Thyroid gland (tissue), 4 donors: Measurements from ENCODE around the gene DIP2C. TPM values are rescaled to one million over a fixed set of nuclear protein-coding genes. Genes with fewer than 3 reads are reported as not detected.

Experiments
- DNase-seq, 2 donors: peaks; one replicate each; pipeline ENCODE4 v3.0.0-alpha.2; 2019
- H3K27ac ChIP-seq, 3 donors: fragments of 200-600 bp; sonication (generic); 1 replicate in 2 of 3; 2 replicates in 1 of 3; pipeline ENCODE4 v1.5.1; 2016 to 2019; ENCODE audit warnings: mild to moderate bottlenecking in 1 of 3, moderate library complexity in 1 of 3
- H3K27me3 ChIP-seq: fragments of 200-600 bp; sonication (generic); one replicate; pipeline ENCODE4 v1.5.1; 2019
- H3K36me3 ChIP-seq, 2 donors: fragments of 200-600 bp; sonication (generic); one replicate each; pipeline ENCODE4 v1.5.1; 2016 to 2019
- H3K4me1 ChIP-seq, 2 donors: fragments of 200-600 bp; sonication (generic); one replicate each; pipeline ENCODE4 v1.5.1; 2017 to 2019
- H3K4me3 ChIP-seq, 3 donors: fragments of 200-600 bp; sonication (generic); replicated peaks in 1 of 3; 1 replicate in 2 of 3; 2 replicates in 1 of 3; pipeline ENCODE4 v1.5.1; 2016; ENCODE audit warnings: mild to moderate bottlenecking in 1 of 3
- H3K9me3 ChIP-seq: fragments of 200-600 bp; sonication (generic); one replicate; pipeline ENCODE4 v1.5.1; 2017
- CTCF ChIP-seq, 6 experiments: fragments of 200-600 bp in 3 of 6; fragments of 450-650 bp in 3 of 6; sonication (generic) in 3 of 6; IDR thresholded peaks; one replicate each; pipeline ENCODE4 v1.5.1; 2016 to 2019; ENCODE audit warnings: antibody characterized with exemption in 6 of 6, mild to moderate bottlenecking in 2 of 6, inconsistent platforms in 1 of 6, moderate library complexity in 1 of 6
- POLR2A ChIP-seq, 2 donors: fragments of 450-650 bp; IDR thresholded peaks; one replicate each; pipeline ENCODE4 v1.6.1; 2017; ENCODE audit warnings: antibody characterized with exemption in 2 of 2, mild to moderate bottlenecking in 2 of 2, moderate library complexity in 1 of 2
- WGBS, 2 donors: methylation state at CpG; one replicate each; pipeline ENCODE4 v1.1.5; 2017; 5-methylcytosine and 5-hydroxymethylcytosine counted together
- intact Hi-C: fragments of 100-400 bp; cut with DNase I; formaldehyde crosslinking; loops from one replicate; pipeline ENCODE4 v1.15.1; 2023
- total RNA-seq, 4 donors: library from RNA; depleted of rRNA; stranded (reverse); fragments of >200 nt; gene quantifications; one replicate each; pipeline ENCODE4 v1.2.3, GENCODE V29; 2016

DIP2C gene
- total RNA-seq, 4 donors from 2014 or later: 11.4 to 14.6 (median 12.3) TPM

GRCh38 chr10:297567-297966 is 391.9 kb downstream of the DIP2C start:
- no peak overlapping the region for H3K4me3 ChIP-seq
- no peaks in the 10 kb centered on the region for H3K27me3 ChIP-seq
- no peaks in the 10 kb centered on the region for H3K36me3 ChIP-seq
- WGBS, 2 donors: 65 to 83% methylated on average over 6 of the region's 6 CpGs
- H3K27ac ChIP-seq: no peak overlapping the region
- intact Hi-C loops: no loop called here
- TF ChIP-seq CTCF (IDR thresholded peaks at IDR 0.05): no peak
- TF ChIP-seq POLR2A (IDR thresholded peaks at IDR 0.05): no peak
- DNase-seq: no peak
- no peaks in the 10 kb centered on the region for H3K4me1 ChIP-seq
- no peaks in the 10 kb centered on the region for H3K9me3 ChIP-seq

GRCh38 chr10:293636-294035 is 395.8 kb downstream of the DIP2C start:
- H3K27me3 ChIP-seq: no peaks in the 10 kb centered on the region
- WGBS, 2 donors: 87 to 90% methylated on average over 4 of the region's 4 CpGs
- H3K4me3 ChIP-seq: no peak overlapping the region
- intact Hi-C loops: no loop called here
- DNase-seq: no peak
- no peak overlapping the region for H3K27ac ChIP-seq
- no peaks in the 10 kb centered on the region for H3K4me1 ChIP-seq
- H3K9me3 ChIP-seq: no peaks in the 10 kb centered on the region
- no peaks in the 10 kb centered on the region for H3K36me3 ChIP-seq
- no peak for TF ChIP-seq CTCF (IDR thresholded peaks at IDR 0.05)
- TF ChIP-seq POLR2A (IDR thresholded peaks at IDR 0.05): no peak

- no peak overlapping the region for H3K4me3 ChIP-seq
- no peak overlapping the region for H3K27ac ChIP-seq
- TF ChIP-seq CTCF (IDR thresholded peaks at IDR 0.05): no peak
- TF ChIP-seq POLR2A (IDR thresholded peaks at IDR 0.05): no peak
- intact Hi-C loops: no loop called here
- no peaks in the 10 kb centered on the region for H3K9me3 ChIP-seq
- WGBS, 2 donors: 95 to 96% methylated on average over 17 of the region's 17 CpGs
- DNase-seq: no peak
- H3K27me3 ChIP-seq: no peaks in the 10 kb centered on the region
- H3K36me3 ChIP-seq: no peaks in the 10 kb centered on the region
- no peaks in the 10 kb centered on the region for H3K4me1 ChIP-seq
Observed at GRCh38 chr10:290026-290725, 399.3 kb downstream of the DIP2C start.

- TF ChIP-seq POLR2A (IDR thresholded peaks at IDR 0.05): no peak
- no peak for TF ChIP-seq CTCF (IDR thresholded peaks at IDR 0.05)
- 93 to 96% methylated on average over 9 of the region's 9 CpGs for WGBS, 2 donors
- Histone ChIP-seq H3K36me3 (no peaks in the 10 kb centered on the region), H3K27ac (no peak overlapping the region), H3K4me1 (no peaks in the 10 kb centered on the region), H3K4me3 (no peak overlapping the region), H3K27me3 (no peaks in the 10 kb centered on the region), H3K9me3 (no peaks in the 10 kb centered on the region)
- intact Hi-C loops: no loop called here
- no peak for DNase-seq
Observed at GRCh38 chr10:289581-289980, 399.9 kb downstream of the DIP2C start.

- no peak overlapping the region for H3K4me3 ChIP-seq
- H3K27ac ChIP-seq: no peak overlapping the region
- no peaks in the 10 kb centered on the region for H3K36me3 ChIP-seq
- TF ChIP-seq CTCF (IDR thresholded peaks at IDR 0.05): no peak
- TF ChIP-seq POLR2A (IDR thresholded peaks at IDR 0.05): no peak
- H3K9me3 ChIP-seq: no peaks in the 10 kb centered on the region
- no peaks in the 10 kb centered on the region for H3K4me1 ChIP-seq
- no peaks in the 10 kb centered on the region for H3K27me3 ChIP-seq
- 93% methylated on average over 27 of the region's 27 CpGs for WGBS, 2 donors
- intact Hi-C loops: no loop called here
- DNase-seq: no peak
Observed at GRCh38 chr10:288316-289200, 400.9 kb downstream of the DIP2C start.
